Thymus (tissue), 11 donors: ENCODE measurements around the gene OTOP2. TPM values are rescaled to one million over a fixed set of nuclear protein-coding genes. Genes with fewer than 3 reads are reported as not detected.

ENCODE experiments used
- DNase-seq, 9 donors: peaks; one replicate each; pipeline ENCODE4 v3.0.0-alpha.2; 2013; ENCODE audit warnings: low spot score in 9 of 9, low read depth in 6 of 9, missing footprints in 1 of 9
- H3K27ac ChIP-seq, 2 donors: one replicate each; pipeline ENCODE4 v1.5.1; 2013; ENCODE audit warnings: control low read depth in 1 of 2, low read depth in 1 of 2, low read length in 1 of 2, mild to moderate bottlenecking in 1 of 2, moderate library complexity in 1 of 2
- H3K27me3 ChIP-seq, 2 donors: one replicate each; pipeline ENCODE4 v1.5.1; 2013; ENCODE audit warnings: low read length in 1 of 2; ENCODE audit not compliant: control insufficient read depth in 2 of 2, insufficient read depth in 1 of 2
- H3K36me3 ChIP-seq, 2 donors: one replicate each; pipeline ENCODE4 v1.5.1; 2013; ENCODE audit warnings: low read length in 1 of 2, mild to moderate bottlenecking in 1 of 2, moderate library complexity in 1 of 2; ENCODE audit not compliant: control insufficient read depth in 2 of 2, insufficient read depth in 2 of 2
- H3K4me1 ChIP-seq, 2 donors: one replicate each; pipeline ENCODE4 v1.5.1; 2013; ENCODE audit warnings: low read length in 2 of 2; ENCODE audit not compliant: control insufficient read depth in 2 of 2, insufficient read depth in 2 of 2
- H3K4me3 ChIP-seq, 2 donors: one replicate each; pipeline ENCODE4 v1.5.1; 2013; ENCODE audit warnings: low read length in 2 of 2, control low read depth in 1 of 2, mild to moderate bottlenecking in 1 of 2
- H3K9me3 ChIP-seq, 2 donors: one replicate each; pipeline ENCODE4 v1.5.1; 2013; ENCODE audit warnings: low read length in 1 of 2, mild to moderate bottlenecking in 1 of 2; ENCODE audit not compliant: control insufficient read depth in 2 of 2, insufficient read depth in 1 of 2
- WGBS: extraction: QIAGEN DNeasy Blood & Tissue Kit; methylation state at CpG from one replicate; pipeline ENCODE4 v1.1.7; 2013; 5-methylcytosine and 5-hydroxymethylcytosine counted together
- polyA plus RNA-seq: library from polyadenylated mRNA; stranded (reverse); fragments of 200-250 nt; gene quantifications from one replicate; pipeline ENCODE4 v1.2.3, GENCODE V29; 2013
- total RNA-seq: library from RNA; stranded (reverse); fragments of 120-200 nt; gene quantifications from one replicate; pipeline ENCODE4 v1.2.4, GENCODE V29; 2013
- donor health status: healthy.

Gene OTOP2
- total and polyA plus RNA-seq, 2 donors: 0.05 to 0.23 TPM

DNA sequence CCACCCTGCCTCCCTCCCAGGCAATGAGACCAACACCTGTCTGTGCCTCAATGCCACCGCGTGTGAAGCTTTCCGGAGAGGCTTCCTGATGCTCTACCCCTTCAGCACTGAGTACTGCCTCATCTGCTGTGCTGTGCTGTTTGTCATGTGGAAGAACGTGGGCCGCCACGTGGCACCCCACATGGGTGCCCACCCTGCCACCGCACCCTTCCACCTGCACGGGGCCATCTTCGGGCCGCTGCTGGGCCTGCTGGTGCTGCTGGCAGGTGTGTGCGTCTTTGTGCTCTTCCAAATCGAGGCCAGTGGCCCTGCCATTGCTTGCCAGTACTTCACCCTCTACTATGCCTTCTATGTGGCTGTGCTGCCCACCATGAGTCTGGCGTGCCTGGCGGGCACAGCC is 22.6 kb downstream of the OTOP2 start:
- 92% methylated on average over 14 of the region's 14 CpGs for WGBS
- H3K4me1 ChIP-seq: no peaks in the 10 kb centered on the region
- H3K27ac ChIP-seq: no peak overlapping the region
- DNase-seq: no peak
- no peaks in the 10 kb centered on the region for H3K36me3 ChIP-seq
- peaks cover 0 to 5% of the 10 kb centered on the region in 2 donors for H3K9me3 ChIP-seq
- peaks cover 3 to 70% of the 10 kb centered on the region in 2 donors for H3K27me3 ChIP-seq
- no peak overlapping the region for H3K4me3 ChIP-seq

DNA sequence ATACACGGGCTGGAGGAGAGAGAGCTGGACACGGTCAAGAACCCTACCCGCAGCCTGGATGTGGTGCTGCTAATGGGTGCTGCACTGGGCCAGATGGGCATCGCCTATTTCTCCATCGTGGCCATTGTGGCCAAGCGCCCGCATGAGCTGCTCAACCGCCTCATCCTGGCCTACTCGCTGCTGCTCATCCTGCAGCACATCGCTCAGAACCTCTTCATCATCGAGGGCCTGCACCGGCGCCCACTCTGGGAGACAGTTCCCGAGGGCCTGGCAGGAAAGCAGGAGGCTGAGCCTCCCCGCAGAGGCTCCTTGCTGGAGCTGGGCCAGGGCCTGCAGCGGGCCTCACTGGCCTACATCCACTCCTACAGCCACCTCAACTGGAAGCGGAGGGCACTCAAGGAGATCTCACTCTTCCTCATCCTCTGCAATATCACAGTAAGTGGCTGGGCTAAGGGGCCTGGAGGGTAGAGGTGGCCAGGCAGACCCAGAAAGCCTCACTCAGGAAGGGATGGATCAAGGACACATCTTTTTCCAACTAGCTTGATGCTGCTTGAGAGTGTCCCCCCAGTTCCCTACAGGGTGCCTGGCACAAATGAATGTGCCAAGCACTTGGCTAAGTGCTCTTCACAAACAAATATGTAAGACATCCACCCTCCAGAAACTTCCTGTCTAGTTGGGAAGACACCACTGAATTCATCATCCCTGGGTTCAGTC is 23.1 kb downstream of the OTOP2 start:
- H3K4me1 ChIP-seq: no peaks in the 10 kb centered on the region
- WGBS: 97% methylated on average over 17 of the region's 17 CpGs
- H3K4me3 ChIP-seq: no peak overlapping the region
- no peaks in the 10 kb centered on the region for H3K36me3 ChIP-seq
- no peak overlapping the region for H3K27ac ChIP-seq
- no peak for DNase-seq
- peaks cover 3 to 69% of the 10 kb centered on the region in 2 donors for H3K27me3 ChIP-seq
- H3K9me3 ChIP-seq: peaks cover 0 to 5% of the 10 kb centered on the region in 2 donors

DNA sequence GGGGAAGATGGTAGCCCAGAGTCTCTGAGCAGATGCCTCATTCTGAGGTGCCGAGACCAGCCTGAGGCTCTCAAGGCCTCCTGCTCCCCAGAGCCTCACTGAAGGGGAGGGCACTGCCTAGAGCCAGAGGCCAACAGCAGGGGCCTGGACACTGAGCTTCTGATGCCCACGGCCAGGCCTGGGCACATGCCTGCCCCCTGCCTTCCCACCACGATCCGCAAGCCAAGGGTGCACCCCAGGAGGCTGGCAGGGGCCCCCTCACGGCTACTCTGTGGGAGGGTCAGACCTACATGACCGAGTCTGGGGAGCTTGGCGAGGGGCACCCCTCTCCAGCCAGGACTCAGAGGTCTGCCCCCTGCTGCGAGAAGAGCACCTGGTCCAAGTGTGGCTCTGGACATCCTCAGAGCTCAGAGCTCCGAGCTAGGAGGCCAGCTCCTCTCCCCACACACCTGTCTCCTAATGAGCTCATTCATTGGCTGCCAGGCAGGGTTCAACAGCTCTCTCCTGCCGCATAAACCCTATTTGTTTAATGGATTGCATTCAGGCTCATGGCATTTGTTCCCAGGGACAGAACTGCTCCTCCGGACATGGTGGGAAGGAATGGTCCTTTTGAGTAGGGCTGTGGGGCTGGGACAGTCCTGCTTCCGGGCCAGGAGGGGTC is 25.5 kb downstream of the OTOP2 start:
- Histone ChIP-seq H3K27me3 (peaks cover 0 to 67% of the 10 kb centered on the region in 2 donors), H3K4me3 (no peak overlapping the region), H3K9me3 (peaks cover 0 to 5% of the 10 kb centered on the region in 2 donors), H3K36me3 (no peaks in the 10 kb centered on the region), H3K27ac (no peak overlapping the region), H3K4me1 (no peaks in the 10 kb centered on the region)
- 75% methylated on average over 12 of the region's 12 CpGs for WGBS
- no peak for DNase-seq

DNA sequence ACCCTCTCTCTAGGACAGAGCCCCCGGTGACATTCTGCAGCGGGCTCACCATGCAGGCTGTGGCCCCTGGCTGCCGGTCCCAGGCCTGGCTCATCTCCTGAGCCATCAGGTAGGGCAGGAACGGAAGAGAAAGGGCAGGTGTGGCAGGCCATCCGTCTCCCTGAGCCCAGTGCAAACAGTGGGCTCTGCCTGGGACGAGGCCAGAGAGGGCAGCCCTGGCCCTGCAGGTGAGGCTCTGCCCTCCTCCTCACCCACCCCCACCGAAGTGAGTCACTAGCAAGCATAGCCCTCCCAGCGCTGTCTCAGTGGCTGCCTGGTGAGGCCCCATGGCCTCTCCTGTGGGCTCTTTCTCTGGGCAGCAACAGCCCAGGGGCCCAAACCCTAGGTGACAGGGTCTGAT is 26.1 kb downstream of the OTOP2 start:
- Histone ChIP-seq H3K27me3 (peaks cover 0 to 63% of the 10 kb centered on the region in 2 donors), H3K4me3 (no peak overlapping the region), H3K4me1 (no peaks in the 10 kb centered on the region), H3K36me3 (no peaks in the 10 kb centered on the region), H3K27ac (no peak overlapping the region), H3K9me3 (peaks cover 0 to 5% of the 10 kb centered on the region in 2 donors)
- 86% methylated on average over 8 of the region's 8 CpGs for WGBS
- DNase-seq: no peak

DNA sequence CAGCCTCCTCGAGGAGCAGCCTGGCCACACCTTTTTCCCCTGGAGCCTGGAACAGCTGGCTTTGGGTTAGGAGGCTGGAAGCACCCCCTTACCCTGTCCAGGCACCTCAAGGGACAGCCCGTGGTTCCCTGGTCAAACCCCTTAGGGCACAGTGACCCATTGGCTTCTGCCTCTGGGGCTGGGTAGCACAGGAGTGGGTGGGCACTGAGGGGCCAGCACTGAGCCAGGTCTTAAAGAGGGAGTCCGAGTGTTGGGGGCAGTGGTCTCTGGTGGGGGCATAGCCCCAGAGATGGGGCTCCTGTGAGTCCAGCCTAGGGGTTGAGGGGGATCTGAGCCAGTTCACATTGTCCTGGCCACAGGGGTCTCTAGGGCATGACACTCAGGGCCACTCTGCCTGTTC is 27.0 kb downstream of the OTOP2 start:
- no peaks in the 10 kb centered on the region for H3K36me3 ChIP-seq
- no peak overlapping the region for H3K27ac ChIP-seq

DNA sequence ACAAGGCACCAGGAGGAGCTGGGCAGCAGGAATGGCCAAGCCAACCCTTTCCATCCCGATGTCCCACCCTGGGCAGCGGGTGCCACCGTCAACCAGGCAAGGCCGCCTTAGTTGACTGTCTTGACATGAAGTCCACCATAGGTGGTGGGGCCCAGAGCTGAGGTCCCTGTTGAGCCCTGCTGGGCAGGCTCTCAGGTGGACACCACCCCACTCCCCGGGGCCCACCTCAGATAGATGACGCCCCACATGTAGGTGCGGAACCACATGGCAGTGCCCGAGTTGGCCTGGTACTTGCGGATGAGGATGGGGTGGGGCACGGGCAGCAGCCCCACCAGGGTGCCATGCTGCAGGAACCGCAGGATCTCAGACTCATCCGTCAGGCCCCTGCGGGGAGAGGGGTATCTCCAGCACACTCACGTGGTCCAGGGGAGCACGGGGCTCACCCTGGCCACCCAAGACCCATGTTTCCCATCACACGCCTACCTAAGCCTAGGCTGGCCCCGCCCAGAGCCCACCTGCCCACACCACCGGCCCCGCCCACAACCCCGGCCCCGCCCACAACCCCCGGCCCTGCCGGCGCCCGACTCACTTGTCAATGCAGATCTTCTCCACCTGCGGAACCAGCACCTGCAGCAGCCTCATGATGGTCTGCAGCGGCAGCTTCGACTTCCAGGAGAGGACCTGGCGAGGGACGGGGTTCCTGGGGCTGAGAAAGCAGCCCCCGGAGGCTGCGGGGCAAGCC is 27.8 kb downstream of the OTOP2 start:
- Histone ChIP-seq H3K36me3 (no peaks in the 10 kb centered on the region), H3K4me1 (no peaks in the 10 kb centered on the region), H3K9me3 (peaks cover 0 to 5% of the 10 kb centered on the region in 2 donors), H3K4me3 (no peak overlapping the region), H3K27me3 (peaks cover 0 to 52% of the 10 kb centered on the region in 2 donors), H3K27ac (no peak overlapping the region)
- 80% methylated on average over 32 of the region's 32 CpGs for WGBS
- no peak for DNase-seq

More for the DNA sequence above, 27.0 kb downstream of the OTOP2 start:
- DNase-seq: no peak
- Histone ChIP-seq H3K4me3 (no peak overlapping the region), H3K9me3 (peaks cover 0 to 5% of the 10 kb centered on the region in 2 donors), H3K27me3 (peaks cover 0 to 59% of the 10 kb centered on the region in 2 donors), H3K4me1 (no peaks in the 10 kb centered on the region)
- 87% methylated on average over 3 of the region's 3 CpGs for WGBS

DNA sequence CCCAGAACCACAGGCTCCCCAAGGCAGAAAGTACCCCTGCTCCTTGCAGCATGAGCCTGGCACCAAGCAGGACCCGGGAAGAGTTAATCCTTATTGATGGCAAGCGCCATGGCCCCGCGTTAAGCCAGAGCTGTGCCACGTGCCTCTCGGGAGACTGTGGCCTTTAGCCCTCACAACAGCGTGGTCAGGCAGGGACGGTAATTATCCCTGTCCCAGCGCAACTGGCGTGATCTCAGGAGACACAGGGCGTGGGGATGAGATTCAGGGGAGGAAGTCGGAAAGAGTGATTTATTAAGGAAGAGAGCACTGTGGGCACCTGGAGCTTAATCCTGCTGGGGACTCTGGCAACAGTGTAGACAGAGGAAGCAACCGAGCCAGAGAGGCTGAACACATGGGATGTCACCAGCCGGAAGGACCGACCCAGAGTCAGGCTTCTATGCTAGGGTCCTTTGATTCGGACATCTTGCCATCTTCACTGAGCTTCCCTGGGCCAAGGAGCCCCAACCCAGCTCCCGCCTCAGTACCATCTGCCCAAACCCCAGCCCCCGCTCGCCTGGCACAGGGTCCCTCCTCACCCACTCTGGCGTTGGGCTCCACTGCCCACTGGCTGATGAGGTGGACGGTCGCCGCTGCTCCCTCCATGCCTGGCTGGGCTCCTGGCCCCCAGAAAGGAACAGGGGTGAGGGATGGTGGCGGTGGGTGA is 28.5 kb downstream of the OTOP2 start:
- H3K4me3 ChIP-seq: no peak overlapping the region
- H3K27me3 ChIP-seq: peaks cover 0 to 46% of the 10 kb centered on the region in 2 donors
- no peak overlapping the region for H3K27ac ChIP-seq
- no peaks in the 10 kb centered on the region for H3K4me1 ChIP-seq
- peaks cover 0 to 5% of the 10 kb centered on the region in 2 donors for H3K9me3 ChIP-seq
- H3K36me3 ChIP-seq: no peaks in the 10 kb centered on the region
- 83% methylated on average over 24 of the region's 24 CpGs for WGBS
- no peak for DNase-seq

DNA sequence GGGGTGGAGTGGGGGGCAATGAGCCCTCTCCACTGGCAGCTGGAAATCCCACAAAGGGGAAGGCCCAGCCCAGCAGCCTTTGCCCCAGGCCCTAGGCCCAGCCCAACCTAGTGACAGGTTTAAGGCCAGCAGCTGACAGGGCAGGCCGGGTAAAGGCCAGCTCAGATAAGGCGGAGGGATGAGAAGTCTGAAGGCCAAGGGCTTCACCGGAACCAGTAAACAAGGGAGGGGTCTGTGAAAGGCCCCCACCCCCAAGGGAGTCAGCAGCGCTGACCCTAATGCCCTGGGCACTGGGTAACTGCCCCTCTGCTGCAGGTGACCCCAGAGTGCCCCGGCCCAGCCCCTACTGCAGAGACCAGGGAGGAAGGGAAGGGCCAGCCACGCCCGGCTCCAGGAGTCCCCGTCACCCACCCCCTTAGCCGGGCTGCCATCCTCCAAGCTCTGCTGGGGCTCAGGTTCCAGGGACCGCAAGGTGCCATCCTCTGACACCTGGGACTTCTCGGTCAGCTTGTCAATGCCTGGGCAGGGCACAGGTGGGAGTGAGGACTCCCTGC is 29.1 kb downstream of the OTOP2 start:
- Histone ChIP-seq H3K27me3 (peaks cover 0 to 47% of the 10 kb centered on the region in 2 donors), H3K9me3 (peaks cover 0 to 5% of the 10 kb centered on the region in 2 donors), H3K36me3 (no peaks in the 10 kb centered on the region), H3K27ac (no peak overlapping the region), H3K4me1 (no peaks in the 10 kb centered on the region), H3K4me3 (no peak overlapping the region)
- DNase-seq: no peak
- WGBS: 88% methylated on average over 11 of the region's 11 CpGs
